GM18861 (cell line): ENCODE results near the gene ISY1.
"Not testable (repeated sequence)": the region's sequence is repeated elsewhere in the genome, so short reads cannot be mapped to it uniquely, and the experiment has no call there.

Experiments used
- ATAC-seq: cut with Tn5 transposase; IDR thresholded peaks from one replicate; pipeline ENCODE4 v1.9.1; 2021; ENCODE audit not compliant: unreplicated experiment

The ISY1 gene

DNA sequence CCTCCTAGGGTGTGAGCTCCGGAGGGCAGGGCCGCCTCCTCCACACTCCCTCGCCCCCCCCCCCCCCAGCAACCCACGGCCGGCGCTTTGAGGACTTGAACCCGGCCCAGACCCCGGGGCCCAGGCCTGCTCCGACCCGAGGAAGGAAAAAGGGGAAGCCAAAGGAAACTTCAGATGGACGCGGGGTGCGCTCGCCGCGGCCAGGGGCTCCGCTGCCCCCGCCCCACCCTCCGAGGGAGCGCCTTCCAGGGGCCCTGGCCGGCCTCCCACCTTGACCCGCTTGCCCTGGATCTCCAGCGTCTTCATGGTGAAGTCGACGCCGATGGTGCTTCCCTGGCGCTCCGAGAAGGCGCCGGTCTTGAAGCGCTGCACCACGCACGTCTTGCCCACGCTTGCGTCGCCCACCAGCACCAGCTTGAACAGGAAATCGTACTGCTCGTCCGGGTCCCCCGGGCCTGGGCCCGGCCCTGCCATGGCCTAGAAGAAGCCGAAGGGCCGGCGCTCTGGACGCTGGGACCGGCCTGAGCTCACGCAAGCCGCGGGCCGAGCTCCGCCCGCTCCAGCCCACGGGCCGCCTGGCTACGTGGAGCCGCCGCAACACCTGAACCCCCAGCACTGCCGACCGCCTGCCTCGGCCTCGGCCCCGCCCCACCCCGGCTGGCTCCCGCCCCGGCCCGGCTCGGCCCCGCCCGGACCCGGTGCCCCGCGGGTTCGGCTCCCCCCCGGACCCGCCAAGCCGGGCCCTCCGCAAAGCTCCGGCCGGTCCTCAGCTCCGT is 39.7 kb downstream of the ISY1 start:
- ATAC-seq = no peak

GRCh38 chr3:129120254-129121004 is 40.4 kb downstream of the ISY1 start:
- peak; percentile 65 for ATAC-seq

GRCh38 chr3:129119365-129120100 is 41.3 kb downstream of the ISY1 start:
- ATAC-seq = no peak

- ATAC-seq = no peak
Observed at GRCh38 chr3:129118745-129119144, 42.1 kb downstream of the ISY1 start.

GRCh38 chr3:129117134-129117533 is 43.7 kb downstream of the ISY1 start:
- no peak for ATAC-seq

- ATAC-seq = no peak
Observed at GRCh38 chr3:129116482-129116946, 44.3 kb downstream of the ISY1 start.

- ATAC-seq = no peak
Observed at GRCh38 chr3:129114455-129114854, 46.4 kb downstream of the ISY1 start.

DNA sequence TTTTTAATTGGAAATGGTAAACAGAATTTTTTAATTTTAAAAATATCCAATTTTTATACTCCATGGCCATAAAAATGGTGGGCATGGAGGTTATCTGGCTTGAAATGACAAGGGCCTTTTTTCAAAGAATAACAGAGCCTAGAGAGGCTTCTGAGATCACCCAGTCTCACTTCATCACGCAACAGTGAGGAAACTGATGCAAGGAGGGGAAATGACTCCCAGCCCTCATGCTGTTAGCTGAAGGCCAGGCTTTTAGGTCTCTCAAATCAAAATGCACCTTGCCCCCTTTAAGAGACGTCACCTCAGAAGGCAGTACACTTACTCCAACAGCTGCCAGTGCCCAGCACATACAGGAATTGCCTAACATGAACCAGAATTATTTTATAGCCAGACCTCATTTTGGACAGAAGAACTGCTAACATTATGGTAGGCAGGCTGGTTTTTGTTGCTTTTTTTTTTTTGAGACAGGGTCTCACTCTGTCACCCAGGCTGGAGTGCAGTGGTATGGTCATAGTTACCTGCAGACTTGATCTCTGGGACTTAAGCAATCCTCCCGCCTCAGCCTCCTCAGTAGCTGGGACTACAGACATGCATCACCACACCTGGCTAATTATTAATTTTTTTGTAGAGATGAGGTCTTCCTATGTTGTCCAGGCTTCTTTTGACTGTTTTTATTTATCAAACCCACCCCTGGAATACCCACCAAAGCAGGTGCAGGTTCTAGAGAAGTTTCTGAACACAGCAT is 48.4 kb downstream of the ISY1 start:
- ATAC-seq = no peak

DNA sequence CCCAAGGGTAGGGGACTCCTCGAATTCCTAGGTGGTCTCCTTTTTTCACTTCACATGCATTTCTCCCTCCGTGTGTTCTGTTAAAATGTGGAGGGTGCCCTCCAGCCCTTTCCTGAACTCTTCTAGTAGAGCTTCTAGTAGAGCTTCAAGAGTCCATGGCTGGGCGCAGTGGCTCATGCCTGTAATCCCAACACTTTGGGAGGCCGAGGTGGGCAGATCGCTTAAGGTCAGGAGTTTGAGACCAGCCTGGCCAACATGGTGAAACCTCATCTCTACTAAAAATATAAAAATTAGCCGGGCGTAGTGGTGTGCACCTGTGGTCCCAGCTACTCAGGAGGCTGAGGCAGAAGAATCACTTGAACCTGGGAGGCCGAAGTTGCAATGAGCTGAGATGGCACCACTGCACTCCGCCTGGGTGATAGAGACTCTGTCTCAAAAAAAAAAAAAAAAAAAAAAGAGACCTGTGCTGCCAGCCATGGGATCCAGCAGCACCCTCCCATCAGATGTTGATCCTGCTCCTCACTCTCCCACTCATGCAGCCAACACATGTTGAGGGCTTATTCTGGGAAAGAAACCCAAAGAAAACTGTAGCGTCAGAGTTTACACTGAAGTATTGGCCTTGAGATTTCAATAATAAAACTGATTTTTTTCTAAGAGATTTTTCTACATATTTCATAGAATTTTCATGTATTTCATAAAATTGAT is 49.6 kb downstream of the ISY1 start:
- ATAC-seq = not testable (repeated sequence)

DNA sequence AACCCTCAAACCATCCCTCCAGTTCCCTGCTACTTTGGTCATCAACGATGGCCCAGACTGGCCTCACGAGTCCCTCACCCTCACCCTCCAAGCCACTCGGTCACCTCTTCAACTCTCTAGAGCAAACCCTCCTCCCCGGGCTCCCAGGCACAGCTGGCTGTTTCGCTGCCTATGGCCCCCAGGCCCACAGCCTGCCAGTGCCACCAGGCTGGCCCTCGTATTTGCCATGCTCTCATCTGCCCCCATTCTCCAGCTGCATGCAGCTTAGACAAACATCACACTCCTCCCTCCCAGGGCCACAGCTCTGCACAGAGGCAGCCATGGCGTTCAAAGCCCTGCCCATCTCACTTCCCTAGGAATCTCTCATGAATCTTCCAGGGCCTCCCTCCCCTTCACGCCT is 53.1 kb downstream of the ISY1 start:
- ATAC-seq = no peak

DNA sequence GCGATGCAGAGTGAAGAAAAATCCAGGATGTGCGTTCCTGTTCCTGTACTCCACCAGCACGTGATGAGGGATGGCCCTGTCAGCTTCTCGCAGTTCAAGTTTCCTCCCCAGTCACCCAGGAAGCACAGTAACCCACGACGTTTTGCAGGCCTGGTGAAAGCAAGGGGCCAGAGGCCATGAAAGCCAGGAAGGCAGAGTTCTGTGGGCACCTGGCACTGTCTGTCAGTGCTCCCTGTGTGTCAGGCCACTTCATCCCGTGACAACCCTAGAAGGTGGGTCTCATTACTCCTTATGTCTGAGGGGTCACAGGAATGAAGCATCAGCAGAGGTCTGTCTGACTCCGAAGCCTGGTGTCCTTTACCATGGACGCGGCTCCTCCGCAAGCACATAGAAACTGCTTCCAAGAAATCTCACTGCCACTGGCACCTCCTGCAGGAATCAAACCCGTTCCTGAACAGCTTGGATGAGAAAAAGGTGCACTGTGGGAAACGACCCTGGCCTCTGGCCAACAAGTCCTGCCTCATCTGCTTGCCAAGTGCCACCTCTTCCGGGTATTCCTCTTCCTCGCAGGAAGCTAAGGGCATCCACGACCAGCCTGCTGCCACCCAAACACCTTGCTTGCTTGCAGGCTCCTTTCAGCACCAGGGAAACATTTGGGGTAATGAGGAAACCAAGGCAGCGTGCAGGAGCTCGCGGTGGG is 53.8 kb downstream of the ISY1 start:
- no peak for ATAC-seq

DNA sequence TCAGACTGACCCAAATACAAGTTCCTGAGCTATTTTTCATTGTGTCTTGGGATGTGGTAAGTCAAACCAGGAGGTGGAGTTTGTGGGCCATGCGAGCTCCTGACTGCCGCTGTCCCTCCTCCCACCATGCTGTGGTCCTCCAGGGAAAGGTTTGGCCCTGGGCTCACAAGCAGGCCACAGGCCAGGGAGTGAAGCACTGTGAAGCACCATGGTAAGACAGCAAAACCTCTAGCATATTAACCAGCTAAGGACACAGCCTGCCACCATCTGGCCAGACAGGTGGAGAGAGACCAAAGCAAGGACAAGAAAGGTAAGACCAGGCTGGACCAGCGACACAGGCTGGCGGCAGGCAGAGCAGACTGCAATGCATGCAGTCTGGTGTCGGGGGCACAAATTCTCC is 54.5 kb downstream of the ISY1 start:
- ATAC-seq = no peak

- ATAC-seq = no peak
Observed at GRCh38 chr3:129105862-129106261, 55.0 kb downstream of the ISY1 start.

GRCh38 chr3:129104498-129105079 is 56.3 kb downstream of the ISY1 start:
- no peak for ATAC-seq

DNA sequence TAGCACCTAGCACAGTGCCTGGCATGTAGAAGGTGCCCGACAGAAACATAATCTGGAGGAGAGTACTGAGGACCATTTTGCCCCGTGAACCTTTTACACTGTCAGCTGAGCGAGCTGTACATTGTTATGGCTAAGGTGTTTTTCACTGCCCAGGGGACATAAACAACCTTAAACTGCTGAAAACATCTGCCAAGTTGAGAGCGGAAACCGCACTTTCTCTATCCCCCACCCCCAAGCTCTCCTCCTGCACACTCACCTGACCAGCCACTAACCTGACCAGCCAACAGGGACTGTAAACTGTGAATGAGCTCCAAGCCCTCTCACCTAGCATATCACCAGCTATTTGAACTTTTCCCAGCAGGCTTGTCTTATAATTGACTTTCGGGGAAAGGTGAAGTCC is 56.8 kb downstream of the ISY1 start:
- ATAC-seq = no peak

- no peak for ATAC-seq
Observed at GRCh38 chr3:129103296-129103695, 57.6 kb downstream of the ISY1 start.

- ATAC-seq = no peak
Observed at GRCh38 chr3:129101370-129102138, 59.3 kb downstream of the ISY1 start.

DNA sequence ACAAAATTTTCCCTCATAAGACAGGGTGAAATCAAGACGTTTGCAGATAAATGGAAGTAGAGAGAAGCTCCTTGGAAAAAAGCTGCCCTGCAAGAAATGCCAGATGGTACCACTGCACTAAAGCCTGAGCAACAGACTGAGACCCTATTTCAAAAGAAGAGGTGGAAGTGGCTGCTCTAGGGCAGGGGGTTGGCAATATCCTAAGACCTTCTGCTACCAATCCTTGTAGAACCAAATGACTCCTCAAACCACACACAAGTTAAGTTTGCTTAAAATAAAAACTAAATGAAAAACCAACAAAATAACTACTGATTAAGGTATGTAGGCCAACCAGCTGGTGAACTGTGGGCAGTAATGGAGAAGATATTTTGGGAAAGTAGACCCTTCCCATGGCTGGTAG is 60.6 kb downstream of the ISY1 start:
- ATAC-seq = no peak

DNA sequence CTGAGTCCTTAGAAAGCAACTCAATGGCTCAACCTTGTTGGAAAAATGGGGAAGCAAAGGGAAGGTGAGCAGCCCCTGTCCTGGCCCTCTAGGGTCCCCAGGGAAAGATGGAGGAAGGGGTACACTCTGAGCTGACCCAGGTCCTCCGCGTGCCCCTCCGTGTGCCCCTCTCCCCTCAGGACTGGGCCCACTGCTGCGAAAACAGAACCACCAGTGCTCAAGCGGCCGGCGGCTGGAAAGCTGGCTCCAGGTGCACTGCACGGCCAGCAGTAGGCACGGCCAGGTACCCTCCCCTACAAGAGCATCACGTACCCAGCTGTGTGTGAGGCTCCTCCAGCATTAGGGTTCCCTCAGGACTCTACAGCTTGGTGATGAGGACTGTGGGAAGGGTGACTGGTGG is 65.6 kb downstream of the ISY1 start:
- ATAC-seq = no peak
